GM12891 (cell line): Measurements from ENCODE around the gene SRPX.

Experiments used
- POLR2A ChIP-seq: IDR thresholded peaks from 2 replicates; pipeline ENCODE4 v1.6.1; 2011; ENCODE audit warnings: low read depth, low read length, control low read depth
- SPI1 ChIP-seq: IDR thresholded peaks from 2 replicates; pipeline ENCODE4 v1.6.1; 2011; ENCODE audit warnings: low read depth, low read length, control low read depth

GRCh38 chrX:38232079-38232686, 11.5 kb upstream of the SRPX start:
- TF ChIP-seq SPI1 (no peak), POLR2A (no peak)
